Kidney epithelial cell (primary cell): ENCODE results near the gene EMP2. TPM values are rescaled to one million over a fixed set of nuclear protein-coding genes. Genes with fewer than 3 reads are reported as not detected.

Experiments used
- DNase-seq: peaks from one replicate; pipeline ENCODE4 v3.0.0-alpha.2; 2010; ENCODE audit warnings: low read depth
- H3K27me3 ChIP-seq: 2 replicates; pipeline ENCODE4 v1.6.0; 2011; ENCODE audit warnings: low read length; ENCODE audit not compliant: control insufficient read depth, insufficient read depth
- H3K36me3 ChIP-seq: 2 replicates; pipeline ENCODE4 v1.5.1; 2011; ENCODE audit warnings: low read length; ENCODE audit not compliant: control insufficient read depth, insufficient read depth
- H3K4me3 ChIP-seq: 2 replicates; pipeline ENCODE4 v1.5.1; 2011; ENCODE audit warnings: low read depth, mild to moderate bottlenecking, control low read depth, low read length
- CTCF ChIP-seq: IDR thresholded peaks from 2 replicates; pipeline ENCODE4 v1.5.1; 2011; ENCODE audit warnings: mild to moderate bottlenecking, moderate library complexity, low read length, control low read depth, inconsistent platforms; ENCODE audit not compliant: insufficient read depth, poor library complexity, severe bottlenecking
- total RNA-seq: library from RNA; depleted of rRNA; stranded (reverse); fragments of >200 nt; gene quantifications from 2 replicates; pipeline ENCODE4 v1.2.3, GENCODE V29; 2015

Gene EMP2
- total RNA-seq, 1 donor from 2014 or later: 1.4 TPM

GRCh38 chr16:10617662-10618420 lies 37.4 kb upstream of the EMP2 start:
- H3K4me3 ChIP-seq: no peak overlapping the region
- no peaks in the 10 kb centered on the region for H3K36me3 ChIP-seq
- no peak for TF ChIP-seq CTCF
- peaks cover 5% of the 10 kb centered on the region for H3K27me3 ChIP-seq
- no peak for DNase-seq

- no peak for TF ChIP-seq CTCF
- DNase-seq: no peak
- H3K4me3 ChIP-seq: no peak overlapping the region
- H3K27me3 ChIP-seq: peaks cover 5% of the 10 kb centered on the region
- H3K36me3 ChIP-seq: no peaks in the 10 kb centered on the region
Observed at GRCh38 chr16:10616756-10617640, 36.6 kb upstream of the EMP2 start.

GRCh38 chr16:10616419-10616755 lies 36.0 kb upstream of the EMP2 start:
- Histone ChIP-seq H3K36me3 (no peaks in the 10 kb centered on the region), H3K4me3 (no peak overlapping the region), H3K27me3 (peaks cover 5% of the 10 kb centered on the region)
- DNase-seq: no peak
- TF ChIP-seq CTCF: no peak

- Histone ChIP-seq H3K27me3 (peaks cover 5% of the 10 kb centered on the region), H3K36me3 (no peaks in the 10 kb centered on the region), H3K4me3 (no peak overlapping the region)
- DNase-seq: no peak
- no peak for TF ChIP-seq CTCF
Observed at GRCh38 chr16:10614685-10615084, 34.3 kb upstream of the EMP2 start.

- no peak for TF ChIP-seq CTCF
Observed at GRCh38 chr16:10613785-10614485, 33.5 kb upstream of the EMP2 start.

More at GRCh38 chr16:10613785-10614485, 33.5 kb upstream of the EMP2 start:
- no peaks in the 10 kb centered on the region for H3K36me3 ChIP-seq
- H3K27me3 ChIP-seq: peaks cover under 1% of the 10 kb centered on the region
- no peak for DNase-seq
- H3K4me3 ChIP-seq: no peak overlapping the region
